HCEC 1CT (cell line): ENCODE measurements around the gene OXCT1.

Experiments used
- DNase-seq: peaks from one replicate; pipeline ENCODE4 v3.0.0-alpha.2; 2017

Gene OXCT1

GRCh38 chr5:41707853-41708603, 162.2 kb downstream of the OXCT1 start:
- DNase-seq: peak; percentile 53

- DNase-seq: peak; percentile 3
Measured at GRCh38 chr5:41695920-41696582, 174.2 kb downstream of the OXCT1 start.

GRCh38 chr5:41686767-41687166, 183.5 kb downstream of the OXCT1 start:
- DNase-seq: no peak

GRCh38 chr5:41686191-41686590, 184.0 kb downstream of the OXCT1 start:
- no peak for DNase-seq

- DNase-seq: no peak
Measured at GRCh38 chr5:41683181-41683580, 187.0 kb downstream of the OXCT1 start.

- DNase-seq: no peak
Measured at GRCh38 chr5:41682641-41683040, 187.6 kb downstream of the OXCT1 start.

GRCh38 chr5:41681840-41682239, 188.4 kb downstream of the OXCT1 start:
- no peak for DNase-seq
